22Rv1 (cell line): Measurements from ENCODE around the gene SYTL1.

ENCODE experiments used
- ZFX ChIP-seq: fragments of 450-650 bp; IDR thresholded peaks from 2 replicates; pipeline ENCODE4 v1.6.1; 2017; ENCODE audit warnings: antibody characterized with exemption, borderline replicate concordance
- TF ChIP-seq, protein P1 (sequence below): fragments of 450-650 bp; IDR thresholded peaks from 2 replicates; pipeline ENCODE4 v1.5.1; 2017; ENCODE audit warnings: mild to moderate bottlenecking

DNA sequence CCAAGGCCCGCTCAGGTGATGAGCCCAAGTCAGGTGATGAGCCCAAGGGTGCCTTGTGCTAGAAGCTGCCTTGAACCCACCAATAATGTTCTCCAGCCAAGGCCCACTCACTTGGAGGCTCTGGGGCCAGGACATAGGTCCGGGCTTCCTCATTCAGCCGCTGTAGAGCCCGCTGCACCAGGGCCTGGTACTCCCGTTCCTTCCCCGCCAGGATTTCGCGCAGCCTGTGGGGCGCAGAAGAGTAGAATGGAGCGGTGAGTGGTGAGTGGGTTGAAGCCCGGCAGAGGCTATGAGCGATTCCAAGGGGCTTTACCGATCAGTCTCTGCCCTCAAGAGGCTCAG, 14.4 kb downstream of the SYTL1 start:
- TF ChIP-seq, protein P1, sequence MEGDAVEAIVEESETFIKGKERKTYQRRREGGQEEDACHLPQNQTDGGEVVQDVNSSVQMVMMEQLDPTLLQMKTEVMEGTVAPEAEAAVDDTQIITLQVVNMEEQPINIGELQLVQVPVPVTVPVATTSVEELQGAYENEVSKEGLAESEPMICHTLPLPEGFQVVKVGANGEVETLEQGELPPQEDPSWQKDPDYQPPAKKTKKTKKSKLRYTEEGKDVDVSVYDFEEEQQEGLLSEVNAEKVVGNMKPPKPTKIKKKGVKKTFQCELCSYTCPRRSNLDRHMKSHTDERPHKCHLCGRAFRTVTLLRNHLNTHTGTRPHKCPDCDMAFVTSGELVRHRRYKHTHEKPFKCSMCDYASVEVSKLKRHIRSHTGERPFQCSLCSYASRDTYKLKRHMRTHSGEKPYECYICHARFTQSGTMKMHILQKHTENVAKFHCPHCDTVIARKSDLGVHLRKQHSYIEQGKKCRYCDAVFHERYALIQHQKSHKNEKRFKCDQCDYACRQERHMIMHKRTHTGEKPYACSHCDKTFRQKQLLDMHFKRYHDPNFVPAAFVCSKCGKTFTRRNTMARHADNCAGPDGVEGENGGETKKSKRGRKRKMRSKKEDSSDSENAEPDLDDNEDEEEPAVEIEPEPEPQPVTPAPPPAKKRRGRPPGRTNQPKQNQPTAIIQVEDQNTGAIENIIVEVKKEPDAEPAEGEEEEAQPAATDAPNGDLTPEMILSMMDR: no peak
- no peak for TF ChIP-seq ZFX
